Measurements from ENCODE around the gene AZGP1.
A peak's percentile ranks its signal among the peaks of the same experiment; 100 is the strongest.
"Not testable (repeated sequence)": the region's sequence is repeated elsewhere in the genome, so short reads cannot be mapped to it uniquely, and the experiment has no call there.

Gene AZGP1

DNA sequence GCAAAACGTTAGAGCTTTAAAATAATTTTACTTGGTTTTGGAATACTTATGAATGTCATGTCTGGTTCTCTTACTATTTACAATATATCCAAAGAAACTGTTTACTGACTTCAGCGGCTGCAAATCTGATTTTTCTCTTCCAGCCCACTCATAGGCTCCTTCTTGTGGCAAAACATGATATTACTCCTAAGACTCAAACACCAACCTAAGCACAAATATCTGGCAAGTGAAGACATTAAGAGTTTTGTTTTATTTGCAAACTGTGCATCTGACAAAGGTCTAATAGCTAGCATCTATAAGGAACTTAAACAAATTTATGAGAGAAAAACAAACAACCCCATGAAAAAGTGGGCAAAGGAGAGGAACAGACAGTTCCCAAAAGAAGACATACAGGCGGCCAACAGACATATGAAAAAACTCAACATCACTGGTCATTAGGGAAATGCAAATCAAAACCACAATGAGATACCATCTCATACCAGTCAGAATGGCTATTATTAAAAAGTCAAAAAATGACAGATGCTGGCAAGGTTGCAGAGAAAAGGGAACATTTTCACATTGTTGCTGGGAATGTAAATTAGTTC, 26.1 kb downstream of the AZGP1 start:
- DNase-seq, result peak; percentile 86 to 88

DNA sequence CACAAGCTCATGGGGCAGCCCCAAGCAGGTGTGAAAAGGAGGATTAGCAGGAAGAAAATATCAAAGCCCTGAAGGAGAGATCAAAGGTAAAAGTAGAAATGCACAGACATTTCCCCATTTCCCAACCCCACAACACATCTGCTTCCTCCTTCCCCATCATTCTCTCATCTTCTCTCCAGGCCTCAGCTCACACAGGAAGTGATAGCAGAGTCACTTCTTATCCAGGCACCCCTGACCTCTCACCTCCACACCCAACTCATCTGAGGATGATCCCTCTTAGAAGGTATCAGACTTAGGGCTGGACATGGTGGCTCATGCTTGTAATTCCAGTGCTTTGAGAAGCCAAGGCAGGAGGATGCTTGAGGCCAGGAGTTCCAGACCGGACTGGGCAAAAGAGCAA, 28.2 kb downstream of the AZGP1 start:
- no peak for DNase-seq

DNA sequence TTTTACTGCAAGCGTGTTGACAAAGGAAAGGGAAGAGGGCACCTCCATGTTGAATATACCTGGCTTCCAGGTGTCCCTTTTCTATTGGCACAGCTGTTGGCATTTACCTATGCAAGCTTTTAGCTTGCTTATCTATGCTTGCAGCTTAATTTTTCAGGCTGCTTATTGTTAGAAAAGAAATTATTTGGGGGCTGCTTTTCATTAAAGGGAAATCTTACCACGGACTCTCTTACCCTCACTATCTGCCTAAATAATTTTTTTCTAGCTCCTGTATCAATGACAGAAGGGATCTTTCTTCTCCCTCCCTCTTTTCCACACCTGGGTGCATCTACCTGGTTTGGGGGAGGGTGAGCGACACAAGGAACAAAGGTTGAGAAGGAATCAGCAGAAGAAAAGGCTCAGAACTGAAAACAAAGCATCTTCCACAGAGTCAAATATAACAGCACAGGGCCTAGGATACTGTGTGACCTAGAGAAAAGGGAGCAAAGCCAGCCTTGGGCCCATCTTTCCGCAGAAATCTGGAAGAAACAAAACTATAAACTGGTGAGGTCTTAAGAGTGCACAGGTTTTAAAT, 31.2 kb downstream of the AZGP1 start:
- DNase-seq, result peak; percentile 91 to 92

GRCh38 chr7:99943641-99944496, 32.0 kb downstream of the AZGP1 start:
- DNase-seq, result peak; percentile 99

- DNase-seq, result no peak
These were observed 37.5 kb downstream of the AZGP1 start for GRCh38 chr7:99938296-99938695.

DNA sequence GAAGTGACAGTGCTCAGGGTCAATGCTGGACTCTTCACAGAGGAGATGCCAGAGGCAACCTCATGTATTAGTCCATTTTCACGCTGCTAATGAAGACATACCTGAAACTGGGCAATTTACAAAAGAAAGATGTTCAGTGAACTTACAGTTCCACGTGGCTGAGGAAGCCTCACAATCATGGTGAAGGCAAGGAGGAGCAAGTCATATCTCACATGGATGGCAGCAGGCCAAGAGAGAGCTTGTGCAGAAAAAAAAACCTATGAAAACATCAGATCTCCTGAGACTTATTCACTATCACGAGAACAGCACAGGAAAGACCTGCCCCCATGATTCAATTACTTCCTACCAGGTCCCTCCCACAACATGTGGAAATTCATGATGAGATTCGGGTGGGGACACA, 40.8 kb downstream of the AZGP1 start:
- DNase-seq, result not testable (repeated sequence)

DNA sequence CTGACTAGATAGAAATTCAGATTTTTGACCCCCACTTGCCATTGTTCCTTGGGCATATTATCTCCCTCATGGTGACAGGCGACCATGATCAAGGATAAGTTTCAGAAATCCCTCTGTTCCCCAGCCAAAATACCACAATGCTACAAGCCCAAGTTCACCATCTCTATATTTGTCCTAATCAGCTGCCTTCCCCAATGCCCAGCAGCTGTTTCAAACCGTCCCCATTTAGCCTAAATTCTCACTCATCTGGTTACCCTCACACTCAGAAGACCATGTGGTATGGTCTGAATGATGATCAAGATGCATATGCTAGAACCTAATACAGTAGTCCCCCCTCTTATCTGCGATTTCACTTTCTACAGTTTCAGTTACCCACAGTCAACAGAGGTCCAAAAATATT, 45.5 kb downstream of the AZGP1 start:
- no peak for DNase-seq

GRCh38 chr7:99929730-99930053, 46.1 kb downstream of the AZGP1 start:
- no peak for DNase-seq

GRCh38 chr7:99928994-99929729, 46.7 kb downstream of the AZGP1 start, which contains the start of gene GJC3:
Gene GJC3 (minus strand): TSS chr7:99929620. CDS start chr7:99929620, 0 bp downstream.
- DNase-seq, result peak; percentile 87 to 94

DNA sequence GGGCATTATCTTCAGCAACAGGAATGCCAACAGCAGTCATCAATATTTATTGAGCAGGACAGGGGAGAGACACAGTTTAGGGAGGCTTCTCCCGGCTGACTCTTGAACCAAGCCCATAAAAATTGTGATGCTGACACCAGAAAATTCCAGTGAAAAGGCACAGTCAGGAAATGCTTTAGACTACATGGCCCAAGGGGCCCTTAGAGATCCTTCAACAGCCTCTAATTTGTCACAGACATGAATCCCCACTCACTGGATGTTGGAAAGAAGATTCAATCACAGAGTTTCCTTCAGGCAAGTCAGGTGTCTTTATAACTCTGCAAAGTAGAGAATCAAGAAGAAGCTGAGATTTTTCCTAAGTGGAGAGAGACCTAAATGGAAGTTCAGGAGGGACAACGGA, 47.6 kb downstream of the AZGP1 start:
- no peak for DNase-seq

DNA sequence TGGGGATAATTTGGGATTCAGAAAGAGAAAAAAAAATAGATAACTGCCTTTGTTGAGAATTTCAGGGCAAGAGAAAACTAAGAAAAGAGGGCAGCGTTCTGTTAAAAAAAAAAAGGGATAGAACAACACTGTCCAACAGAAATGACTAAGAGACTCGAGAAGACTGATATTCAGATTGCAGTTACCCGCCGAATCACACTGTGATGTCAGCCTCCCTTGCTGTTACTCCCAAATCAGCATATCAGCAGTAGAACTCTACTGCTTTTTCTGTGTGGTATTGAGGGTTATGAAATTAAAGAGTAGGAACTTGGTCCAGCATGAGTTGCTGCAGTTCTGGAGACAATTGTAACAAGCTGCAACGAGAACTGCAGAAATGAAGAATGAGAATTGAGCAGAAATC, 48.3 kb downstream of the AZGP1 start:
- no peak for DNase-seq

DNA sequence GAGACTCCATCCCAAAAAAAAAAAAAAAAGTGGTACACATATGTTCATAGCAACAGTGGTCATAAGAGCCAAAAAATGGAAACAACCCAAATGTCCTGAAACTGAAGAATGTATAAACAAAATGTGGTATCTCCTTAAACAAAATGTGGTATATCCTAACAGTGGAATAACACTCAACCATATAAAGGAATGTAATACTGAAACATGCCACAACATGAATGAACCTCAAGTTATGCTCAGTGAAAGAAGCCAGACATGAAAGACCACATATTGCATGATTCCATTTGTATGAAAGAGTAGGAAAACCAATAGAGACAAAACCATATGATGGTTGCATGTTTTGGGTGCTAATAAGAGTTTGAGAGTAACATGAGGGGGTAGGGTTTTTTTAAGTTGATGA, 49.5 kb downstream of the AZGP1 start:
- no peak for DNase-seq

GRCh38 chr7:99923200-99923599, 52.6 kb downstream of the AZGP1 start:
- DNase-seq, result no peak

DNA sequence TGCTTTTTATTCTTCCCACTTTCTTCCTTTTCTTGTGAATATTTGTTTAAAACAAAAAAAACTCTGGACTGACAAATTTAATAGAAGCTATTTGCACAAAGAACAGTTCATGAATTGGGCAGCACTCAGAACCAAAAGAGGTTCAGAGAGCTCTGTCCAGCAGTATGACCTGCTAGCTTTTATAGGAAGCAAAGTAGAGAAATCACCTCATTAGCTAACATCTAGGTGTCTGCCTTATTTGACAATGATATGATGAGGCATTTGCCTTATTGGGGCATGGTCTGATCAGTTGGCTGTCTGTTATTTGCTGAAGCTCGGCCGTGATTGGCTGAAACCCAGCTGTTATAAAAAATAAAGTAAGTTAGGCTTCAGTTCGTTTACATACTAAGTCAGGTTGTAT, 55.7 kb downstream of the AZGP1 start:
- no peak for DNase-seq

- DNase-seq, result no peak
These were observed 56.1 kb downstream of the AZGP1 start for GRCh38 chr7:99919814-99920112.

GRCh38 chr7:99918959-99919813, 56.6 kb downstream of the AZGP1 start, which contains the start of gene TRIM4:
Gene TRIM4 (minus strand): TSS chr7:99919530. CDS start chr7:99919401, 129 bp downstream.
- peak; percentile 82 to 97 for DNase-seq
